GM12878 (cell line): ENCODE measurements around the gene SETD5. TPM values are rescaled to one million over a fixed set of nuclear protein-coding genes. Genes with fewer than 3 reads are reported as not detected.

Experiments used
- ATAC-seq: fragments of 200-7000 bp; cut with Tn5 transposase; 3 replicates; pipeline ENCODE4 v1.9.1; 2020; ENCODE audit warnings: mild to moderate bottlenecking, moderate library complexity
- BruUV-seq: library from RNA; stranded (reverse); fragments of 400-500 nt; replicated peaks from 2 replicates; lab custom pipeline; 2021; lab: Mats Ljungman, UMichigan
- CTCF ChIA-PET: fragments of 300-600 bp; sonication (Branson Sonifier 250); formaldehyde crosslinking; extraction: SDS; loops from one replicate; lab custom pipeline; 2021; ENCODE audit warnings: inconsistent platforms; lab: Yijun Ruan, JAX
- POLR2A ChIA-PET: fragments of 350-600 bp; formaldehyde crosslinking; extraction: SDS; loops from one replicate; lab custom pipeline; 2021; ENCODE audit warnings: inconsistent platforms; lab: Charles Lee
- RAD21 ChIA-PET: fragments of 300-600 bp; sonication (Branson Sonifier 250); formaldehyde crosslinking; loops from one replicate; lab custom pipeline; 2023; ENCODE audit warnings: antibody characterized with exemption; ENCODE audit not compliant: unreplicated experiment; lab: Charles Lee
- SMC1A ChIA-PET: fragments of 300-600 bp; sonication (Branson Sonifier 250); formaldehyde crosslinking; loops from one replicate; lab custom pipeline; 2023; ENCODE audit not compliant: unreplicated experiment, uncharacterized antibody; lab: Charles Lee
- DNase-seq: peaks from one replicate; pipeline ENCODE4 v3.0.0-alpha.2; 2011; ENCODE audit warnings: low read depth, low spot score
- FAIRE-seq: peaks from 3 replicates; lab custom pipeline; 2011; peaks lifted over from hg19 to GRCh38; lab: Jason Lieb, UNC
- H2AFZ ChIP-seq: 2 replicates; pipeline ENCODE4 v1.6.0; 2011; ENCODE audit warnings: low read depth, low read length, control low read depth; ENCODE audit not compliant: control insufficient read depth
- H3K27ac ChIP-seq: 2 replicates; pipeline ENCODE4 v1.5.1; 2011; ENCODE audit warnings: control low read depth; ENCODE audit not compliant: control insufficient read depth, insufficient read depth
- H3K27me3 ChIP-seq, 2 experiments: replicated peaks in 1 of 2; 2 replicates each; pipeline versions ENCODE4 v1.6.0 to v1.6.1; 2011; ENCODE audit warnings: low read length in 1 of 2; ENCODE audit not compliant: control insufficient read depth in 2 of 2, insufficient read depth in 2 of 2
- H3K36me3 ChIP-seq, 2 experiments: 2 replicates each; pipeline ENCODE4 v1.5.1; 2011; ENCODE audit warnings: low read length in 1 of 2; ENCODE audit not compliant: control insufficient read depth in 2 of 2, insufficient read depth in 2 of 2
- H3K4me1 ChIP-seq: 2 replicates; pipeline ENCODE4 v1.6.1; 2011; ENCODE audit warnings: mild to moderate bottlenecking, low read length, moderate library complexity, mixed read lengths; ENCODE audit not compliant: control insufficient read depth, insufficient read depth
- H3K4me2 ChIP-seq: 2 replicates; pipeline ENCODE4 v1.6.0; 2011; ENCODE audit warnings: control low read depth; ENCODE audit not compliant: control insufficient read depth, insufficient read depth
- H3K4me3 ChIP-seq: fragments of 200-600 bp; sonication (generic); 2 replicates; pipeline ENCODE4 v1.5.1; 2016
- H3K79me2 ChIP-seq: 2 replicates; pipeline ENCODE4 v1.6.0; 2011; ENCODE audit warnings: low read length; ENCODE audit not compliant: control insufficient read depth, insufficient read depth
- H3K9ac ChIP-seq: 2 replicates; pipeline ENCODE4 v1.8.0; 2011; ENCODE audit warnings: low read length, control low read depth, mixed read lengths; ENCODE audit not compliant: control insufficient read depth, insufficient read depth
- H3K9me3 ChIP-seq: replicated peaks from 3 replicates; pipeline ENCODE4 v1.5.1; 2011; ENCODE audit warnings: mild to moderate bottlenecking, low read length; ENCODE audit not compliant: control insufficient read depth, insufficient read depth
- H4K20me1 ChIP-seq: 2 replicates; pipeline ENCODE4 v1.6.0; 2011; ENCODE audit not compliant: control insufficient read depth, insufficient read depth
- ATF7 ChIP-seq: fragments of 450-650 bp; IDR thresholded peaks from 2 replicates; pipeline ENCODE4 v1.6.1; 2016; ENCODE audit warnings: low read depth, mild to moderate bottlenecking
- CUX1 ChIP-seq: IDR thresholded peaks from 2 replicates; pipeline ENCODE4 v1.6.1; 2012; ENCODE audit warnings: improper control_type of control experiment, low read depth, low read length; ENCODE audit not compliant: insufficient replicate concordance
- FOXM1 ChIP-seq: IDR thresholded peaks from 2 replicates; pipeline ENCODE4 v1.6.1; 2012; ENCODE audit warnings: low read depth, mild to moderate bottlenecking, inconsistent platforms, low read length, moderate library complexity
- KLF5 ChIP-seq: fragments of 450-650 bp; IDR thresholded peaks from 2 replicates; pipeline ENCODE4 v1.6.1; 2014; ENCODE audit warnings: mild to moderate bottlenecking; ENCODE audit not compliant: partially characterized antibody
- MTA3 ChIP-seq: IDR thresholded peaks from 2 replicates; pipeline ENCODE4 v1.6.1; 2012; ENCODE audit warnings: low read length, inconsistent platforms, borderline replicate concordance
- MXI1 ChIP-seq: fragments of 150-350 bp; IDR thresholded peaks from 2 replicates; pipeline ENCODE4 v1.6.1; 2011; ENCODE audit warnings: low read depth, mild to moderate bottlenecking, inconsistent platforms, low read length, improper control_type of control experiment
- NKRF ChIP-seq: fragments of 450-650 bp; conservative IDR thresholded peaks from 2 replicates; pipeline ENCODE4 v1.6.1; 2017; ENCODE audit warnings: mild to moderate bottlenecking, moderate library complexity
- RAD51 ChIP-seq: fragments of 450-650 bp; IDR thresholded peaks from 2 replicates; pipeline ENCODE4 v1.6.1; 2016; ENCODE audit warnings: moderate library complexity, mild to moderate bottlenecking, inconsistent platforms
- RB1 ChIP-seq: fragments of 450-650 bp; formaldehyde crosslinking; IDR thresholded peaks from 2 replicates; pipeline ENCODE4 v1.6.1; 2017; ENCODE audit warnings: mild to moderate bottlenecking, borderline replicate concordance
- STAT1 ChIP-seq: fragments of 450-650 bp; conservative IDR thresholded peaks from 2 replicates; pipeline ENCODE4 v1.6.1; 2014; ENCODE audit warnings: antibody characterized with exemption, mild to moderate bottlenecking
- TCF7 ChIP-seq: IDR thresholded peaks from 2 replicates; pipeline ENCODE4 v1.6.1; 2014; ENCODE audit warnings: antibody characterized with exemption, borderline replicate concordance
- WRNIP1 ChIP-seq: IDR thresholded peaks from 2 replicates; pipeline ENCODE4 v1.6.1; 2011; ENCODE audit warnings: low read depth, low read length, improper control_type of control experiment, borderline replicate concordance
- YY1 ChIP-seq: IDR thresholded peaks from 2 replicates; pipeline ENCODE4 v1.6.1; 2011; ENCODE audit warnings: low read depth, mild to moderate bottlenecking, low read length
- ZNF622 ChIP-seq: fragments of 450-650 bp; IDR thresholded peaks from 2 replicates; pipeline ENCODE4 v1.6.1; 2017; ENCODE audit warnings: mild to moderate bottlenecking, inconsistent platforms
- WGBS: methylation state at CpG from one replicate; pipeline ENCODE4 v1.1.6; 2016; ENCODE audit warnings: low lambda C conversion rate; ENCODE audit not compliant: insufficient replicate concordance, insufficient coverage; ENCODE audit errors: missing lambda C conversion rate; 5-methylcytosine and 5-hydroxymethylcytosine counted together
- in situ Hi-C: fragments of 300-500 bp; cut with MboI; formaldehyde crosslinking; loops from 9 replicates; pipeline ENCODE4 v1.14.3; 2018; ENCODE audit warnings: mixed read lengths
- intact Hi-C: fragments of 100-400 bp; cut with micrococcal nuclease; formaldehyde crosslinking; loops from one replicate; pipeline ENCODE4 v1.14.2; 2022; ENCODE audit not compliant: unreplicated experiment
- polyA plus RNA-seq, 11 experiments: library from polyadenylated mRNA; depleted of rRNA in 4 of 11; unstranded in 6 of 11; stranded (reverse) in 5 of 11; fragments of >200 nt; fragmentation: Nextera tagmentation in 4 of 11; fragmentation: Illumina TruSeq in 1 of 11; extraction: Ambion mirVana in 4 of 11; extraction: Trizol in 1 of 11; gene quantifications; 1 replicate in 1 of 11; 2 replicates in 10 of 11; pipeline versions ENCODE4 v1.2.1 to v1.2.3, GENCODE V29; 2011 to 2016; ENCODE audit warnings: inconsistent platforms in 2 of 11, missing spikeins in 2 of 11, low read depth in 1 of 11
- total RNA-seq, 4 experiments: library from RNA; depleted of rRNA in 3 of 4; stranded (reverse); fragments of >200 nt in 3 of 4; fragmentation: Illumina TruSeq in 1 of 4; extraction: Trizol in 1 of 4; gene quantifications; 2 replicates each; pipeline versions ENCODE4 v1.2.1 to v1.2.3, GENCODE V29; 2013 to 2021
- TF ChIP-seq, protein P1 (sequence below): IDR thresholded peaks from 2 replicates; pipeline ENCODE4 v1.6.1; 2011; ENCODE audit warnings: borderline replicate concordance, low read depth, mild to moderate bottlenecking, moderate library complexity, low read length; ENCODE audit not compliant: insufficient read depth, poor library complexity, severe bottlenecking

SETD5 gene
- total and polyA plus RNA-seq, 10 of the 15 experiments (the other 5 are each of a cell fraction or from before 2014, with no cell fraction given) = 8.2 to 94.0 (median 55.4) TPM

GRCh38 chr3:9408061-9408460 is 10.6 kb downstream of the SETD5 start (continued):
- no peak for TF ChIP-seq CUX1
- TF ChIP-seq RB1 = no peak
- TF ChIP-seq WRNIP1 = no peak
- TF ChIP-seq KLF5 = no peak
- no peak for TF ChIP-seq ATF7
- TF ChIP-seq STAT1 = no peak
- TF ChIP-seq MTA3 = no peak
- no peak for TF ChIP-seq MXI1
- TF ChIP-seq, all 136 proteins: peak for 0

DNA sequence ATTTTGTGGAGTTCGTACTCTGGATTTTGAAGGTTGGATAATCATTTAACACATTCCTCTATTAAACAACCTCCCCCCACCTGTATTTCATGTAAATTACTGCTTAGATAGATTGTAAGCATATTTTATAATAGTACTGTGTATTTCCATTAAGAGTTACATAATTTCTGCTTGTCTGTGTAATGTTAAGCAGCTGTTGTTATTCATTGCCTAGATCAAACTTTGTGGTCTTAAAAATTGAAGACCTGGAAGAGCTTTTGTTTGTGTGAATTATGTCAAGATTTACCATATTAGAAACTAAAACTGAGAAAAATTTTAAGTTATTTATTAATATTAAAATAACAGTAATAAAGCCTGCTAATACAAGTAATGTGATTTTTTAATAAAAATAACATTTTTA is 11.1 kb downstream of the SETD5 start:
- ChIA-PET RAD21 (no interaction called here), POLR2A (interaction anchor here (1.4 to 2.1 kb wide), 2 partner anchors 9 to 13 kb away, joined by 7 to 8 read pairs; no protein-coding TSS in a partner anchor), CTCF (interaction anchor here (0.6 to 2.1 kb wide), 3 partner anchors 9 to 380 kb away, joined by 3 to 8 read pairs (median 3); partner anchors contain the start of gene THUMPD3), SMC1A (interaction anchor here (1.3 to 2.5 kb wide), 4 partner anchors 9 to 322 kb away, joined by 3 to 7 read pairs (median 6); partner anchors contain the start of gene BRPF1)
- DNase-seq (no peak), ATAC-seq (no peak), FAIRE-seq (no peak)
- in situ Hi-C loops (no loop called here), intact Hi-C loops (no loop called here)
- no TSS peak for BruUV-seq
- Histone ChIP-seq H3K9ac (no peak overlapping the region), H3K4me3 (no peak overlapping the region), H3K27ac (no peak overlapping the region), H3K4me2 (no peak overlapping the region), H3K9me3 (no peaks in the 10 kb centered on the region; the same call in 2 of the 3 replicates), H3K36me3 (peaks cover 0 to 5% of the 10 kb centered on the region in 2 experiments; a peak in 1 of 4 replicates), H2AFZ (no peak overlapping the region), H3K79me2 (peaks cover 99% of the 10 kb centered on the region), H3K4me1 (peaks cover 9% of the 10 kb centered on the region; the same call in 1 of the 2 replicates), H3K27me3 (no peaks in the 10 kb centered on the region), H4K20me1 (peaks cover 9% of the 10 kb centered on the region)
- 97% methylated on average over 1 of the region's 1 CpG for WGBS
- no peak for TF ChIP-seq RAD51
- no peak for TF ChIP-seq FOXM1
- no peak for TF ChIP-seq NKRF
- TF ChIP-seq, protein P1, sequence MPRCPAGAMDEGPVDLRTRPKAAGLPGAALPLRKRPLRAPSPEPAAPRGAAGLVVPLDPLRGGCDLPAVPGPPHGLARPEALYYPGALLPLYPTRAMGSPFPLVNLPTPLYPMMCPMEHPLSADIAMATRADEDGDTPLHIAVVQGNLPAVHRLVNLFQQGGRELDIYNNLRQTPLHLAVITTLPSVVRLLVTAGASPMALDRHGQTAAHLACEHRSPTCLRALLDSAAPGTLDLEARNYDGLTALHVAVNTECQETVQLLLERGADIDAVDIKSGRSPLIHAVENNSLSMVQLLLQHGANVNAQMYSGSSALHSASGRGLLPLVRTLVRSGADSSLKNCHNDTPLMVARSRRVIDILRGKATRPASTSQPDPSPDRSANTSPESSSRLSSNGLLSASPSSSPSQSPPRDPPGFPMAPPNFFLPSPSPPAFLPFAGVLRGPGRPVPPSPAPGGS = no peak
- TF ChIP-seq WRNIP1 = no peak
- no peak for TF ChIP-seq YY1
- TF ChIP-seq ZNF622 = no peak
- TF ChIP-seq TCF7 = no peak
